HG02588 (cell line): ENCODE measurements around the gene CCDC57.

Experiments
- ATAC-seq: cut with Tn5 transposase; IDR thresholded peaks from one replicate; pipeline ENCODE4 v1.9.1; 2021; ENCODE audit warnings: mild to moderate bottlenecking, moderate library complexity; ENCODE audit not compliant: unreplicated experiment

Gene CCDC57

DNA sequence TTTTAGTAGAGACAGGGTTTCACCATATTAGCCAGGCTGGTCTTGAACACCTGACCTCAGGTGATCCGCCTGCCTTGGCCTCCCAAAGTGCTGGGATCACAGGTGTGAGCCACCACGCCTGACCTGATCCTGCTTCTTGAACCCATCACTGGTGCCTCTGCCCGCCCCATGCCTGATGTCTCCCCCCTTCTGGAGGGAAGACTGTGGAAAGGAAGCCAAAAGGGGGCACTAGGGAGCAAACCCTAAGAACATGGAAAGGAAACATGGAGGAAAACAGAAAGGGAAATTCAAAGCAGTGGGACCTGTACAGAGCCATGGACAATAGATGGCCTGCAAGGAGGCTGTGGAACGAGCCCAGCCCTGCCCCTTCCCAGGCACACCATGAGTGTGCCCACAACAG lies 83.5 kb downstream of the CCDC57 start:
- ATAC-seq, result no peak

DNA sequence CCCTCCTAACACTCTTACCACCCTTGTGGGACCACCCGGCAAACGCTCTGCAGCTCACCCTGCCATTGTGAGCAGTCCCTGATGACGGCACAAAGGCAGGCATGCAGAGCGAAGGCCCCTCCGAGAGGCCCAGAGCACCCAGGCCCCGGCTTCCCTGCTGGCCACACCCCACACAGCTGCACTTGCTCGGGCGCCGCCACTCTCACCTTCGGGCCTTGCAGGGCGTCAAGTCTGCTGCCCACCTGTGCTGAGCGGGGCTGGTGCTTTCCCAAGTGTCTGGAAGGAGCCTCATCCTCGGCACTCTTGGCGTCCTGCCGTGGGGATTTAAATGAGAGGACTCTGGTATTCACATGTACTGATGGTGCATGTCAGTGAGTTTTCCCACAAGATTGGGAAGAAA lies 84.4 kb downstream of the CCDC57 start:
- ATAC-seq, result no peak

DNA sequence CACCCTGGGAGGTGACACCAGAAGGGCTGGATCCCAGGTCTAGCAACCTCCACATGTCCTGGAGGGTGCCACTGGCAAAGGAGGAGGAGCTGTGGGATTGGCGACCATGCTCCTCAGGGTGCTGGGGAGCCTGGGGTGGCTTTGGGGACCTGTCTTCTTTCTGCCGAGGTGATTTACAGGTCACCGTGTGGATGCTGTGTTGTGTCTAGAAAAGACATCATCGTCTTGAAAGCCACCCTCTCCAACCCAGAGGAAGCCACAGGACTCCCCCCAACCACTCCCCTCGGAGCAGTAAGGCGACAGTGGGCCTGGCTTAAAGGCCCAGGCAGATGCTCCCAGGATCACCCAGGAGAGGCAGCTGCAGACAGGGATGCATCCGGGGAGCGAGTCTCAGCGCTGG lies 84.9 kb downstream of the CCDC57 start:
- ATAC-seq, result no peak

DNA sequence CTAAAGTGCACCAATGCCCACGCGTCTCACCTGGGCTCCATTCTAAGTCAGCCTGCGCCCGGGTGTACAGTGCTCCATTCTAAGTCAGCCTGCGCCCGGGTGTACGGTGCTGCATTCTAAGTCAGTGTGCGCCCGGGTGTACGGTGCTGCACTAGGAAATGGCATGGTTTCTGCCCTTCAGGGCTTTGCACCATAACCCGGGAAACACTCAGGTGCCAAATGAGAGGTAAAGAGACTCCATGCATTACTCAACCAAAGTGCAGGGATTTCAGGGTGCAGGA lies 85.4 kb downstream of the CCDC57 start:
- no peak for ATAC-seq

DNA sequence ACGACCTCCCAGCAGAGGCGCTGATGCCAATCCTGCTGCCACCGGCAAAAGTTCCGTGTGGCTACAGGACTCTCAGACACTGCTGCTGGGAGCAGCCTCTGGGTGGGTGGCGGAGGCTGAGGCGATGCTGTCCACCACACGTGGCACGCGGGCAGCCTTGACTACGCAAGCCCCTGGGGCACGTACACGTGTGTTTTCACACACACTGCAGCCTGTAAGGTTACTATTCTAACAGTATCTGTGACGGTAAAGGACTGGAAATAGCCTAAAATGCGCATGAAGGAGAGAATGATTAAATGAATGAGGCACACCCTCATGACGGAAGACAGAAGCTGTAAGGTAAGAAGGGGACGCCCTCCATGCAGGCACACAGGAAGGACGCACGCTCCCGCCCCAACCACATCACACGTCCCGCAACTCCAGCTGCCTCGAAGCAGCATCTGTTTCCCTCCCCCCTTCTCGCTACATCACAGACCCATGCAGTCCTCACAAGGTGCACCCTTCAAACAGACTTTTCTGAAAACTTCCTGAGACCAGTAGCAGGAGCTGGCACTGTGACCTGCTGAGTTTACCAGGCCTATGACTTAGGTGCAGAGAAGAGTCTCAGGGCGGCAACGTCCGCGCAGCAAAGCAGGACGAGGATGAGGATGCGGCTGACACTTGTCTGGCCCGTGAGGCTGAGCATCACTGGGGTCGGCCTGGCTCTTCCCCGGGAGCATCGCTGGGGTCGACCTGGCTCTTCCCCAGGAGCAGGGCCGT lies 85.9 kb downstream of the CCDC57 start:
- no peak for ATAC-seq

DNA sequence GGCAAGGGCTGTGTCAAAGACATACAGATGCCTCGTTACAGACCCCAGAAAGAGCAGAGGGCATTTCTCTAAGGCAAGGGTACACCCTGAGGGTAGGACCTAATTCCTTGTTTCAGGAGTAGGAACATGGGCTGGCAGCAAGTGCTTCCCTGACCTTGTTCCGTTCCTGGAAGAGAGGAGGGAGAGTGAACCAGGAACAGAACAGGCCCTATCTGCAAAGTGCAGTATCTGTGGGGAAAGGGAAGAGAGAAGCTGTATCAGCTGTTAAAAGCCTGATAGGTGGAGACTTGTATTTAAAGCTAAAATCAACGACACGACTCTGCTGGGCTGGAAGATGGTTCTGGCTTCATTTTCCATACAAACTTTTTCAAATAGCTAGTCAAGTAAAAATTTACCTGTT lies 88.5 kb downstream of the CCDC57 start:
- ATAC-seq, result no peak

DNA sequence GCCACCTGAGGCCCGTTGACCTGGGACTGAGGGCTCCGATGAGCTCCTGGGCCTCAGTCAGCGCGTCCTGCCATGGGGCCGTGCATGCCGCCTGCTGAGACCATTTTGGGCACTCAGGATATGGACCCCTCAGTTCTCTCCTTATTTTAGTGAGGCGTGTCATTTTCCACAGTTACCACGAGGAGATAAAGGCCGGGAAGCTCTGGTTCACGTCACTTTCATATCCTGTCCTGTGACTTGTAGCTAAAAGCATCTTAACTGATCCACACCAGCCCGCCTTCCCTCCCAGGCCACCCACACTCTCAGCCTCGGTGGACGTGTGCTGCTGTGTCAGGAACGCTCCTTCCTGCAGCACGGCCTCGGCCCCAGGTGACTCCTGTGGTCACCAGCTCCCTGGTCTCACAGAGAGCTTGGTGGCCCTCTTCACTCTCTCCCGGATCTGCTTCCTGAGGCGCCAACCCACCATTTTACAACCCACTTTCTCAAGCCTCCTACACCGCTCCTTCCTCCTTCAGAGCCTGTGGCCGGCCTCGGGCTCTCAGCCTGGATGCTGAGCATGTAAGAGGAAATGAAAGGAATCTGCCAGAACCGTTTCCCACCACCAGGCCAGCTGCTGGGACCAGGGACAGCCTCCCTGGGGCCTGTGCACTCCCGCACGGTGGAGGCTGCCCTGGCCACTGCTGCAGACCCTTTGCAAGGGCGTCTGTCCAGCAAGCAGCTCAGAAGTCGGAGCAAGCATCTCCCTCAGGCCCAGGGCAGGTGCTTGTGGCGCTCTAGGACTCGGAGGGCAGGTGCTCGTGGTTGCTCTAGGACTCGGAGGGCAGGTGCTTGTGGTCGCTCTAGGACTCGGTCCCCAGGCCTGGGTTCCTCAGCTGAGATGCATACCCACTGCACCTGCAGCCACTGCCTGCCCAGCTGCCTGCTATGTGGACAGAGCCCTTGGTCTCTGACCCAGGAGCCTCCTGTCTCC lies 90.7 kb downstream of the CCDC57 start:
- no peak for ATAC-seq

DNA sequence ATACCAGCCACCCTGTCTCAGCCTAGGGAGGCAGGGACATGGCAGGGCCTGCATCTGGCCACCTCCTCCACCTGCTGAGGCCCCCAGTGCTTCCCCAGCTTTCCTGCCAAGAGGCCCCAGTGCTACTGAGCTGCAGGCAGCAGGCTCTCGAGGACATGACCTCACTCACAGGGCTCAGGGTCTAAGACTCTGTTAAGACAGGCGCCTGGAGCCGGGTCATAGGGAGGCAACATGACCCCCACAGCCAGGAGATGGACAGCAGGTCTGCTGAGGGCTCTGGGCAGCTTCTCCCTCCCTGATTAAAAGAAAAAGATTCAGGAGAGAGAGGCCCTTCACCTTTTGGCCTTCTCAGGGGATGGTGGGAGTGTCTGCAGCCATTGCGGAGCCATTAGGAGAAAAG lies 91.4 kb downstream of the CCDC57 start:
- ATAC-seq, result no peak

DNA sequence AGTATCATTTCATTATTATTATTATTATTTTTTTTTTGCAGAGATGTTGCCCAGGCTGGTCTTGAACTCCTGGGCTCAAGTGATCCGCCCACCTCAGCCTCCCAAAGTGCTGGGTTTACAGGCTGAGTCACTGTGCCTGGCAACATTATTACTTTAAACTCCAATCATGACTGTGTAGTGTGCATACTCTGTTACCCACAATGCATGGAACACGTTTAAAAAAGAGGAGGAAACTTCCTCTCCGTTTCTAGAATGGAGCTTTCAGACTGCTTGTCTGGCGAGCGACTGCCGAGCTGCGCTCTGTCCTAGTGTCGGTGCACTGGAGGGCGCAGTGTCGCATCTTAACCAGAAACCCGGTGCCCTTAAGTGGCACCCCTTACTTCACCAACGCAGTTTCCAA lies 92.5 kb downstream of the CCDC57 start:
- no peak for ATAC-seq

DNA sequence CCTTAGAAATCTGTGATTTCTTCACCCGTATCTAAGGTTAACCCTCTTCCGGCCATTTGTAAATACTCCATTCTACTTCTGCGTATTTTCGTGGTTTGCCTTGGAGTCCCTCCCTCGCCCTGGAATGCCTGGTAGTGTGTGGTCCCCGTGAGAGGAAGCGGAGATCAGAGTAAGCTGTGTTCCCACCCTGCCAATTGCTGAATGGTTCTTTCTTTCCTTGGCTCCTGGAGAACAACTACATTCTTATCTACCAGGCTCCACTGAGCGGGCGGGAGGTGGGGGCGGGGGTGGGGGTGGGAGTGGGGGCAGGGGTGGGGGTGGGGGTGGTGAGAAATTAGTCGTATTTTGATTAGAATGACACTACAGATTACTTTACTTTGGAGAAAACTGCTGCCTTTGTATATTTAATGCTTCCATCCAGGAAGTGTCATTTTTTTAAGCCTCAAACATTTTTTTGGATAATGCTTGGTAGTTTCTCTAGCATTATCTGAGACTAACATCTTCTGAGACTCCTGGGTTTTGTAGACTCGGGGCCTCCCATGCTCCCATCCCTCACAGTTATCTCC lies 93.7 kb downstream of the CCDC57 start:
- no peak for ATAC-seq

DNA sequence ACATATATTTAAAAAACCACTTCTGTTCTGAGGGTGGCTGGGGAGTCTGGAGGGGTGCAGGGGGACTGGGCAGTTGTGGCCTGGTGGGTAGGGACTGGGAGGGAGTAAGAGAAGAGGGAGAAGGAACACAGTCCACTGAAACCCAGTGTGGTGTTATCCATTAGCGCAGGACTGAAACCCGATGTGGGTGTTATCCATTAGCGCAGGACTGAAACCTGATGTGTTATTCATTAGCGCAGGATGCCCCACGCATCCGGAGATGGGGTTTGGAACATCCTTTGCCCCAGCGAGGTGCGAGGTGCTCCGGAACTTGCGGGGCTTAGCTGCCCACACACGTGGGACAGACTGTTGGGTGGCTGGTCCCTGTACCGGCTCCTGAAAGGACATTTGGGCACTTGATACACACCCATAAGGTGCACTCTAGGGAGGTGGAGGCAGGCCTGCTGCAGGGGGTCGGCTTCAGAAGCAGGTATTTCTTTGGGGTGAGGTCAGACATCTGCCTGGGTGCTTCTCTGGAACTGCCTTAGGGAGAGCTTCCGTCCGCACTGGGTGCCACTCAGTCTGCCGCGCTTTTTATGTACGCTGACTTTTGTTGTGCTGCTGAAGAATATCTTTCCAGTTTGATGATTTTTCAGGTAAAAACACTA lies 94.4 kb downstream of the CCDC57 start:
- no peak for ATAC-seq

DNA sequence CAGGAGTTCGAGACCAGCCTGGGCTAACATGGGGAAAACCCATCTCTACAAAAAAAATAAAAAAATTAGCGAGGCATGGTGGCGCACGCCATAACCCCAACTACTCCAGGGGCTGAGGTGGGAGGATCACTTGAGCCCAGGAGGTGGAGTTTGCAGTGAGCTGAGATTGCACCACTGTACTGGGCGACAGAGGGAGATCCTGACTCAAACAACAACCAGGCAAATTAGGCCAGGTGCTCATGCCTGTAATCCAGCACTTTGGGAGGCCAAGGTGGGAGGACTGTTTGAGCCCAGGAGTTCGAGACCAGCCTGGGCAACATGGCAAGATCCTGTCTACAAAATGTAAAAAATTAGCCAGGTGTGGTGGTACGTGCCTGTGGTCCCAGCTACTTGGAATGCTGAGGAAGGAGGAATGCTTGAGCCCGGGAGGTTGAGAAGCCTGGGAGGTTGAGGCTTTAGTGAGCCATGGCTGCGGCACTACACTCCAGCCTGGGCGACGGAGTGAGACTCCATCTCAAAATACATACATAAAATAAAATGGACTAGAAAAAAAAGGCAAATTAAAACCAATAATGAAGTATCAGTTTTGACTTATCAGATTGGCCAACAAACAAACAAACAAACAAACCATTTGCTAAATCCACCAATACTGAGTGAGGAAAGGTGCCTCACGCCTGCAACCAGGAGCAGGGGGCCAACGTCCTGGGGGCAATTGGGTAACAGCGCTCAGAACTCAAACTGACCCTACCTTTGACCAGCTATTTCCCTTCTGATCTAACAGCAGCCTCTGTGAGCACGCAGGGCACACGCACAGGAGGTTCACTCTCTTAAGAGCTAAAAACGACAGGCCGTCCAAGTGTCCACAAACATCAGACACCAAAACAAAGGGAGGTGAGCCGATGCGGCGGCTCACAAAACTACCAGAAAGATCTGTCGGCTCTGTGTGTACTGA lies 95.2 kb downstream of the CCDC57 start:
- ATAC-seq, result no peak

DNA sequence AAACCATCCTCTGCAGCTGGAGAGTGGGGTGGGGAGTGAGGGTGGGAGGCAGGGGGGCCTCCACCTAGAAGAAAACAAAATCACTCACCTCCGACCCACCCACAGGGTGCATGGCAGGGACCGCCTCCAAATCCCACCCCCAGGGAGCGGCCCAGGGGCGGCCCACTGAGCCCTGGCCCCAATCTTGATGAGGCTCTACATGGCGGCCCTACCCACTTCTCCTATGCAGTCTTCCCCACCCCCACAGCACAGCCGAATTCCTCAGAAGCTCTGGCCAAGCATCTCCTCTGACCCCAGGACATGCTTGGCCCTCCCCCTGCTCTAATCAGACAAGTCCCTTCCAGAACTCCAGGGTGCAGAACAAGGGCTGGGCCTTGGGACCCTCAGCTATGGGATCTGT lies 96.4 kb downstream of the CCDC57 start:
- no peak for ATAC-seq

DNA sequence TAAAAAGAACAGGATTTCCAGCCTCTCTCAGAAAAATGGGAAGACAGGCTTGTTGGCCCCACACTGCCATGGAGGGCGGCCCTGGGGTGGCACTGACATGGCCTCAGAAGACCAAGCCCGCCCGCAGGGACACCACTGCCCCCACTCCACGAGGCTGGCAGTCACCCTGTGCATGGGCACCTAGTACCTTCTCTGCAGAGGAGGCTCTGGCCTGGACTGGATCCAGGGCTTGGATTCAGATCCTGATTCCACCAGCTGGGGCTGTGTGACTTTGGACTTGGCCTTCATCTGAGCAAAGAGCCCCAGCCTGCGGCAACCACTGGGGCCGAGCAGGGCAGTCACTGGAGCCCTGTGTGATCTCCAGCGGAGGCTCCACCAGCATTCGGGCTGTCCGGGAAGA lies 97.8 kb downstream of the CCDC57 start:
- ATAC-seq, result no peak

DNA sequence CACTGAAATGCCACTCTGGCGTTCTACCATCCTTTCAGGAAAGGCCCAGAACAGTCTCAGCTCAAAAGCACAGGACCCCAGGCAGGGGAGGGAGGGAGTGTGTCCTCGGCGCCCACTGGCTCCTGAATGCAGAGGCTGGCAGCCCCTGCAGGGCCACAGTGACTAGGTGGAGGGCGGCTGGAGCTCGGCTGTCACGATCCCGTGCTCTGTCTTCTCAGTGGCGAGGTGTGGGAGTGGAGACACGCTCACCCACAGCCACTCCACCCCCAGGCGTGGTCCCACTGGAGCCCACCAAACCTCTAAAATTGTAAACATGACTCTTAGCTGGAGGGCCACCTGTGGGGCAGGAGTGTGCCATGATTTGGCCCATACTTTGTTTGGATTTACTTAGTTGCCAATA lies 98.2 kb downstream of the CCDC57 start:
- ATAC-seq, result no peak

DNA sequence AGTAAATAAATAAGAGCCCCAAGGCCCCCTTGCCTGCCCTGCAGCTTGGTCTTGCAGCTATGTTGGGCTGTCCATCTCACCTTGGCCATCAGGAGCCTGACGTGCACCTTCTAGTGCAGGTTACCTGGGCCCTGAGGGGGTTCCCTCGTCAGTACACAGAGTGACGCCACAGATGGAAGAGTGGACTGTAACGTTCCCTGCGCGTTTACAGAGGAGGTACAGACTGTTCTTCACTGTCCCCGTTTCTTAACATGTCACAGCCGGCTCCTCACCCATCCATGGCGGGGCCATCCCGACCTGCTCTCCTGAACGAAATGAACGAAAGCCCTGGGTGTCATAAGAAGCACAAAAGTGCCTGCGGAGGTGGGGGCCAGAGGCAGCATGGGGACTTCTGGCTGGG lies 98.7 kb downstream of the CCDC57 start:
- no peak for ATAC-seq

DNA sequence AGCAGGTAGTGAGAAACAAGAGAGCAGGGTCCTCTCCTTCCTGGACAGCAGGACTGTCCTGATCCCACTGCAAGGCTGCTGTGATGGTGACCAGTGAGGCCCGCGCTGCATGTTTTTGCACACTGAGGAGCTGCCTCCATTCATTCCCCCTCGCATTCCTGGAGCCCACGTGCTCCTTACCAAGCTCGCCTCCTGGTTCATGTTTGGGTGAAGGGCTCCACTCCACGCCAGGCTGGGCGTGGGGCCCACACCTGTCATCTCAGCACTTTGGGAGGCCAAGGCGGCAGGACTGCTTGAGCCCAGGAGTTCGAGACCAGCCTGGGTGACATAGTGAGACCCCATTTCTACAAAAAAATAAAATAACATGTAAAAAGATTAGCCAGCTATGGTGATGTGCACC lies 99.2 kb downstream of the CCDC57 start:
- no peak for ATAC-seq

DNA sequence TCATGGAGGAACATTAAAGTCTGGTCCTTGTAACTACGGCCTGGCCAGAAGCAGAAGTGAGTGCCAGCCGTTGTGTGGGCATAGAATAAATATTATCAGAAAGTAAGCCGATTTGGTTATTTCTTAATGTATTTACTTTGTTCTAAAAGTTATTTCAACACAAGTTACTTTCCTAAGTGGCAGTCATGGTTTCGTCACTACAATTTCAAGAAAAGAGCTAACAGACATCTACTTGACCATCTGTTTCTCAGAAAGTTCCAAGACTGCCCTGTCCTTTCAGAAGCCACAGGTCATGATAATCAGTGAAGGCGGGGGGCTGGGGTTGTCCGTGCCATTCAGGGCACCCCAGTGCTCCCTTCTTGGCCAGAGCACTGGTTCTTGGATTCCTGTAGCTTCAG lies 99.7 kb downstream of the CCDC57 start:
- no peak for ATAC-seq

DNA sequence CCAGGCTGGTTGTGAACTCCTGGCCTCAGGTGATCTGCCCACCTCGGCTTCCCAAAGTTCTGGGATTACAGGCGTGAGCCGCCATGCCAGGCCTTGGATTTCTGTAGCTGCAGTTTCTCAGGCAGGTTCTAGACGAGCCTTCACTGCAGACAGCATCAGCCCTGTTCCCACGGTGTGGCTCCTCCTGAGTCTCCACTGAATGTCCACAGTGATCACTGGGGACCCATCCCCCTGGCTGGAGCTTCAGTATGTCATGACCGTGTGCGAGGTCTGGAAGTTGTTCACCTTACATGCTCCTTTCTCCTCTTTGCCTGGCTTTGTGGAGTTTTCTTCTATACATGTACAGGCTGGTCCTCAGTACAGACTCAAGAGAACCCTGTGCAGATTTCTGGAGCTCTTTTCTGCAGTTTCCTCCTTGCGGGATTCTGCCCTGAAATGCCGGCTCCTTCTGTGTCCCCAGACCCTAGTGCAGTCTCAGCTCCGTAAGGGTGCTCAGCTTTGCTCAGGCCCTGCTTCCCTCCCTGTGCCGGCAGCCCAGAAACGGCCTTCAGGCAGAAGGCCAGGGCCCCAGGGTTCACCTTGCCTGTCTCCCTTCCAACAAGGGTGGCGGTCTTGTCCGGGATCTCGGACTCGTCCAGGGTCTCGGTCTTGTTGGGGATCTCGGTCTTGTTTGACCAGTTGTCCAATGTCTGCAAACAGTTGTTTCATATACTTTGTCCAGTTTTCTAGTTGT lies 100.3 kb downstream of the CCDC57 start:
- no peak for ATAC-seq

DNA sequence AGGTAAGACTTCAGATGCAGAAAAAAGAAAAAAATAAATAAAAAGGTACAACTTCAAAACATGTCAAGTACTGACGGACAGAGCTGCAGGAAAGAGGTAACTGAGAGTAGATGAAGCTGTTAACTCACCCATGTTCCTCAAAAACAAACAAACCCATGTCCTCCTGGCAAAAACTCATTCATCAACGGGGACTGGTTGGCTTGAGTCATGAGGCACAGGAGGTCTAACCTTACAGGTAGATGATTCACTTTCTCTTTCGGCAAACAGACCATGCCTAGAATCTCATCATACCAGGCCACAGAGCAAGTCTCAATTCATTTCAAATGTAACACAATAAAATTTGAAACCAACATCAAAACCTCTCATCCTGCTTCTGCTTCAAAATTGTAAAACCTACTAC lies 102.3 kb downstream of the CCDC57 start:
- ATAC-seq, result no peak
